Epithelial cell of esophagus (primary cell): ENCODE measurements around the gene CEBPZ.

Experiments used
- DNase-seq: peaks from one replicate; pipeline ENCODE4 v3.0.0; 2010; ENCODE audit warnings: low read depth
- H3K4me3 ChIP-seq: 2 replicates; pipeline ENCODE4 v1.5.1; 2011; ENCODE audit warnings: mild to moderate bottlenecking, low read length, control low read depth
- TF ChIP-seq, protein P1 (sequence below): IDR thresholded peaks from 2 replicates; pipeline ENCODE4 v1.5.1; 2011; ENCODE audit warnings: low read depth, mild to moderate bottlenecking, low read length, control low read depth, inconsistent platforms; ENCODE audit not compliant: insufficient read depth; ENCODE audit errors: missing control alignments

CEBPZ gene

DNA sequence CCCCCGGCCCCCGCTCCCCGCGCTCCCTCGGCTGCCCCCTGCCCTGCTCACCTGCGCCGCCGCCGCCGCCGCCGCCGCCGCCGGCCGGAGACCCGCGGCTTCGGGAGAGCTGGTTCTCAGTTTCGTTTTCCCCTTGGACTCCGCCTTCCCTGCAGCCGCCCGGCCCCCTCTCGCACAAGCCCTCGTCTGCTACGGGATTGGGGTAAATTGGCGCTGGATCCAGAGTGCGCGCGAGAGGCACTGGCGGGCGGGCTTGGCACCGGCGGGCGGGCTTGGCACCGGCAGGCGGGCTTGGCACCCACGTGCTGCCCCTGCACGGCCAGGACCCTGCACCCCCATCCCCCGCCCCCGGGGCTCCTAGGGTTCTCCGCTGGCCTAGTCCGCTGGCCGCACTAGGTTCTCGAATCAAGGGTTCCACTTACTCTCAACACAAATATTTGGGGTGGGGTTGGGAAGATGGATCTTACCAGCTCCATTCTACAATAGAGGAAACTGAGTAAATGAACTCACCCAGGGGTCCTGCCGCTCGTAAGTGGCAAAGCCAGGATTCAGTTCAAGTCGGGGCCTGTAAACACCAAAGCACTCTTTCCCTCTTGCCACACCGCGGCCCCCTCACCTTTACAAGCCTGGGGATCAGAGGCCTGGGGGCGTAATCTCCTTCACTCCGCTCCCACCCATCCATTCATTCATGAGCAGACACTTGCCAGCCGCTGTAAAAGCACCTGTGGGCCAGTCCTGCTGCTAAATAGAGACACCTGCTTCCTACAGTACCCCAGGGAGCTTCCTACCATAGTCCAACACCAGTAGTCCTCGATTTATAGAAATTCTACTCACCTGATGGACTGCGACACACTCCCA, 74.3 kb downstream of the CEBPZ start, which contains the start of gene EIF2AK2:
Gene EIF2AK2, minus strand, starts transcription at position 124 of the 858 bp plus-strand sequence. CDS start 9,174 bp downstream, outside the sequence.
- peak; percentile 87 for DNase-seq
- TF ChIP-seq, protein P1, sequence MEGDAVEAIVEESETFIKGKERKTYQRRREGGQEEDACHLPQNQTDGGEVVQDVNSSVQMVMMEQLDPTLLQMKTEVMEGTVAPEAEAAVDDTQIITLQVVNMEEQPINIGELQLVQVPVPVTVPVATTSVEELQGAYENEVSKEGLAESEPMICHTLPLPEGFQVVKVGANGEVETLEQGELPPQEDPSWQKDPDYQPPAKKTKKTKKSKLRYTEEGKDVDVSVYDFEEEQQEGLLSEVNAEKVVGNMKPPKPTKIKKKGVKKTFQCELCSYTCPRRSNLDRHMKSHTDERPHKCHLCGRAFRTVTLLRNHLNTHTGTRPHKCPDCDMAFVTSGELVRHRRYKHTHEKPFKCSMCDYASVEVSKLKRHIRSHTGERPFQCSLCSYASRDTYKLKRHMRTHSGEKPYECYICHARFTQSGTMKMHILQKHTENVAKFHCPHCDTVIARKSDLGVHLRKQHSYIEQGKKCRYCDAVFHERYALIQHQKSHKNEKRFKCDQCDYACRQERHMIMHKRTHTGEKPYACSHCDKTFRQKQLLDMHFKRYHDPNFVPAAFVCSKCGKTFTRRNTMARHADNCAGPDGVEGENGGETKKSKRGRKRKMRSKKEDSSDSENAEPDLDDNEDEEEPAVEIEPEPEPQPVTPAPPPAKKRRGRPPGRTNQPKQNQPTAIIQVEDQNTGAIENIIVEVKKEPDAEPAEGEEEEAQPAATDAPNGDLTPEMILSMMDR = no peak
- H3K4me3 ChIP-seq = peak within 1 kb of the TSS; percentile 78

DNA sequence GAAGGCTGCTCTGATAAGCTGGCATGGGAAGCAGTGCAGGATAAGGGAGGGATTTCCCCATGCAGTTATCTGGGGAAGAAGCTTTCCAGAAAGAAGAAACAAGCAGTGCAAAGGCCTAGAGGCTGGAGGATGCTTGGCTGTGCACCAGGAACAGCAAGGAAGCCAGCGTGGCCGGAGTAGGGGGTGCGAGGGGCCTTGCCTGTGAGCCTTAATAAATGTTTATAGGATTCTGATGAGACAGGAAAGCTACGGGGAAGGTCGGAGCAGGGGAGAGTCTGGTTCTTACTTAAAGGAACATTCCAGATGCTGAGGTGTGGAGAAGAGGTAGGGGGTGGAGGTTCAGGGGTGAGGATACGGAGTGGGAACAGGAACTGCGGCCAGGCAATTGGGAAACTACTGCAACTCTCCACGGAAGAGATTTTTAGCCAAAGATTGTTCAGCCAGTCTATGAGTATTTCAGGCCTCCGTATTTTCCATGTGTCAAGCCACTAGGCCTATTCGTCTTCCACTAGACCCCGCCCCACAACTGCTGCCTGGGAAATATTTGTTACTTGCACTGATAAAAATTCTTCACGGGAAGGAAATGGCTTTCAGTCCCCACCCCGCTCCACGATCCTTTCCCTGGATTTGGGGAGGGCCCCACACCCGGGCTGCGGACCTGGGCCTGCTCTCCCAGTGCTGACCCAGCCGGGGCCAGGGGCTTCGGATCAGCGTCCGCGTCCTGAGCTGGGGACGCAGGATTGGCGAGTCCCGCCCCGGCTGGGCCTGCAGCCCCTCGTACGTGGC, 75.1 kb downstream of the CEBPZ start:
- peak; percentile 40 for DNase-seq
- TF ChIP-seq, protein P1 = no peak
- peak overlapping the region; percentile 78 for H3K4me3 ChIP-seq

DNA sequence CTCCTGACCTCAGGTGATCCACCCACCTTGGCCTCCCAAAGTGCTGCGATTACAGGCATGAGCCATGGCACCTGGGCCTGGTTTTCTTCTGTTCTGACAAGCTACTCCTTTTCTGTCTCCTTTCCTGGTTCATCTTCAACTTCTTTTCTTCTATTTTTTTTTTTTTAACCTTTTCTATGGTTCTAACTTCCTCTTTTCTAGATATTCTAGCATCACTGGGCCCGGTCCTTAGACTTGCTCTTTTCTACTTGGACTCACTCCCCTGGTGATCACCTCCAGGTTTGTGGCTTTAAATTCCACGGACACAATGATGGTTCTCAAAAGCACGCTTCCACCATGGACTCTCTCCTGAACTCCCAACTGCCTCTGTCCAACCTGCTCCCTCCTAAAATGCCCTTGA, 76.6 kb downstream of the CEBPZ start:
- TF ChIP-seq, protein P1 = no peak
- no peak for DNase-seq
- no peak overlapping the region for H3K4me3 ChIP-seq

DNA sequence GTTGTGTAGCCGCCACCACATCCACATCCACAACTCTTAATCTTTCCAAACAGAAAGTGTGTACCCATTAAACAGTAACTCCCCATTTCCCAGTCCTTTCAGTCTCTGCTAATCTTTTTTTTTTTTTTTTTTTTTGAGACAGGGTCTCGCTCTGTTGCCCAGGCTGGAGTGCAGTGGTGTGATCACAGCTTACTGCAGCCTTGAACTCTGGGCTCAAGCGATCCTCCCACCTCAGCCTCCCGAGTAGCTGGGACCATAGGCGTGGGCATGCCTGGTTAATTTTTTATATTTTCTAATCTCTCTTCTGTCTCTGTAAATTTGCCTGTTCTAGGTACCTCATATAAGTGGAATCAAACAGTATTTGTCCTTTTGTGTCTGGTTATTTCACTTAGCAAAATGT, 78.2 kb downstream of the CEBPZ start:
- TF ChIP-seq, protein P1 = no peak
- DNase-seq = no peak
- H3K4me3 ChIP-seq = no peak overlapping the region
